GM21619 (cell line): ENCODE data around the gene UNC50.
A peak's percentile ranks its signal among the peaks of the same experiment; 100 is the strongest.
"Not testable (repeated sequence)": the region's sequence is repeated elsewhere in the genome, so short reads cannot be mapped to it uniquely, and the experiment has no call there.

ENCODE experiments used
- ATAC-seq: cut with Tn5 transposase; IDR thresholded peaks from one replicate; pipeline ENCODE4 v1.9.1; 2021; ENCODE audit not compliant: unreplicated experiment

Gene UNC50

GRCh38 chr2:98576666-98577312, 31.6 kb upstream of the UNC50 start:
- ATAC-seq: no peak

- ATAC-seq: no peak
Measured at GRCh38 chr2:98577313-98577712, 31.1 kb upstream of the UNC50 start.

- ATAC-seq: no peak
Measured at GRCh38 chr2:98578231-98578630, 30.2 kb upstream of the UNC50 start.

- no peak for ATAC-seq
Measured at GRCh38 chr2:98579926-98580325, 28.5 kb upstream of the UNC50 start.

GRCh38 chr2:98580656-98581284, 27.6 kb upstream of the UNC50 start:
- ATAC-seq: no peak

GRCh38 chr2:98582523-98582922, 25.9 kb upstream of the UNC50 start:
- ATAC-seq: no peak

GRCh38 chr2:98583276-98583675, 25.1 kb upstream of the UNC50 start:
- no peak for ATAC-seq

- ATAC-seq: no peak
Measured at GRCh38 chr2:98583816-98584618, 24.4 kb upstream of the UNC50 start.

GRCh38 chr2:98585386-98585785, 23.0 kb upstream of the UNC50 start:
- ATAC-seq: no peak

- no peak for ATAC-seq
Measured at GRCh38 chr2:98586551-98587140, 21.7 kb upstream of the UNC50 start.

GRCh38 chr2:98588880-98589431, 19.4 kb upstream of the UNC50 start:
- ATAC-seq: no peak

- no peak for ATAC-seq
Measured at GRCh38 chr2:98589489-98589888, 18.9 kb upstream of the UNC50 start.

- ATAC-seq: no peak
Measured at GRCh38 chr2:98592565-98592964, 15.8 kb upstream of the UNC50 start.

GRCh38 chr2:98594665-98595064, 13.7 kb upstream of the UNC50 start:
- not testable (repeated sequence) for ATAC-seq

- ATAC-seq: no peak
Measured at GRCh38 chr2:98598781-98599428, 9.5 kb upstream of the UNC50 start.

- ATAC-seq: peak; percentile 70
Measured at GRCh38 chr2:98601532-98602132, 6.8 kb upstream of the UNC50 start.

- ATAC-seq: no peak
Measured at GRCh38 chr2:98604547-98604946, 3.8 kb upstream of the UNC50 start.

- no peak for ATAC-seq
Measured at GRCh38 chr2:98605076-98605475, 3.3 kb upstream of the UNC50 start.

GRCh38 chr2:98606431-98606830, 2.0 kb upstream of the UNC50 start:
- no peak for ATAC-seq

- ATAC-seq: no peak
Measured at GRCh38 chr2:98607104-98607503, 1.3 kb upstream of the UNC50 start.

- no peak for ATAC-seq
Measured at GRCh38 chr2:98607741-98608115, 661 bp upstream of the UNC50 start.
